GM12875 (cell line): ENCODE data around the gene OR7A5.
"Not testable (repeated sequence)": the region's sequence is repeated elsewhere in the genome, so short reads cannot be mapped to it uniquely, and the experiment has no call there.

ENCODE experiments used
- H3K4me3 ChIP-seq: one replicate; pipeline ENCODE4 v1.5.1; 2011; ENCODE audit warnings: low read depth, low read length, control low read depth
- TF ChIP-seq, protein P1 (sequence below): IDR thresholded peaks from 2 replicates; pipeline ENCODE4 v1.5.1; 2011; ENCODE audit warnings: low read depth, mild to moderate bottlenecking, control low read depth, inconsistent platforms, low read length, moderate library complexity, borderline replicate concordance; ENCODE audit not compliant: insufficient read depth

Gene OR7A5

DNA sequence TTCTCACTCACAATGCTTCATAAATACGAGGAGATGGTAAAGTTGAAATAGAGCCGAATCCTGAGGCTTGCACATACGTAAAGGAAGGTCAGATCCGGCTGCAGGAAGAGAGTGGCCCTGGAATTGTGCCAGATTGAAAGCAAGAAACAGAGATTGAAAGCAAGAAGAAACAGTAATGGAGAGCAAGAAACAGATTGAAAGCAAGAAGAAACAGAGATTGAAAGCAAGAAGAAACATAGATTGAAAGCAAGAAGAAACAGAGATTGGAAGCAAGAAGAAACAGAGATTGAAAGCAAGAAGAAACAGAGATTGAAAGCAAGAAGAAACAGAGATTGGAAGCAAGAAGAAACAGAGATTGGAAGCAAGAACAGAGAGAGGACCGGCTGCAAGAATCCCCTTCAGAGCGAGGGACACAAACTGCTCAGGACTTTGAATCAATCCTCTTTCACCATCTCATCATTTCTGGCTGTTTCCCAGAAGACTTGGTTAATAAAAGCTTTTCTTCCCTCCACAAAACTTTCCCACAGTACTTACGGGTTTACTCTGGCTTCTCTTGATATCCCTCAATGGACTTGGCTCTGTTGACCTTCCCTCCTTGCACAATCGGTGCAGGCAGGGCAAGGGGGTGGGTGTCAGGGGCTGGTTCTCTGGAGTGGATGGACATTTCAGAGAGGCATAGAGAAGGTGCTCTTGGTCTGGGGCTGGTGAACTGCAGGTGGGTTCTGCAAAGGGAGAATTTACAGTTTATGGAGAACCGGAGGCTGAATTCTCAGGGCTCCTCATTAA lies 25.5 kb downstream of the OR7A5 start:
- no peak overlapping the region for H3K4me3 ChIP-seq
- TF ChIP-seq, protein P1, sequence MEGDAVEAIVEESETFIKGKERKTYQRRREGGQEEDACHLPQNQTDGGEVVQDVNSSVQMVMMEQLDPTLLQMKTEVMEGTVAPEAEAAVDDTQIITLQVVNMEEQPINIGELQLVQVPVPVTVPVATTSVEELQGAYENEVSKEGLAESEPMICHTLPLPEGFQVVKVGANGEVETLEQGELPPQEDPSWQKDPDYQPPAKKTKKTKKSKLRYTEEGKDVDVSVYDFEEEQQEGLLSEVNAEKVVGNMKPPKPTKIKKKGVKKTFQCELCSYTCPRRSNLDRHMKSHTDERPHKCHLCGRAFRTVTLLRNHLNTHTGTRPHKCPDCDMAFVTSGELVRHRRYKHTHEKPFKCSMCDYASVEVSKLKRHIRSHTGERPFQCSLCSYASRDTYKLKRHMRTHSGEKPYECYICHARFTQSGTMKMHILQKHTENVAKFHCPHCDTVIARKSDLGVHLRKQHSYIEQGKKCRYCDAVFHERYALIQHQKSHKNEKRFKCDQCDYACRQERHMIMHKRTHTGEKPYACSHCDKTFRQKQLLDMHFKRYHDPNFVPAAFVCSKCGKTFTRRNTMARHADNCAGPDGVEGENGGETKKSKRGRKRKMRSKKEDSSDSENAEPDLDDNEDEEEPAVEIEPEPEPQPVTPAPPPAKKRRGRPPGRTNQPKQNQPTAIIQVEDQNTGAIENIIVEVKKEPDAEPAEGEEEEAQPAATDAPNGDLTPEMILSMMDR: no peak

DNA sequence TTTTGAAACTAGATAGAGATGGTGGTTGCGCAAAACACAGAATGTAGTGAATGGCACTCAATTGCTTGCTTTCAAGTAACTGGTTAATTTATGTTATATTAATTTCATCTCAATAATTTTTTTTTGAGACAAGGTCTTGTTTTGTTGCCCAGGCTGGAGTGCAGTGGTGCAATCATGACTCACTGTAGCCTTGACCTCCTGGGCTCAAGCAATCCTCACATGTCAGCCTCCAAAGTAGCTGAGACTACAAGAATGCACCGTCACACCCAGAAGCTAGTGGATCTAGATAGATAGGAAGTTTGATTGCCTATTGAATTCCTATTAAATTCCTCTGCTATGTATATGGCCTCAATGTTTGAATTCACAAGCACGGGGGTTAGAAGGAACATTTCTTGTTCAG lies 30.2 kb downstream of the OR7A5 start:
- no peak overlapping the region for H3K4me3 ChIP-seq
- TF ChIP-seq, protein P1: no peak

DNA sequence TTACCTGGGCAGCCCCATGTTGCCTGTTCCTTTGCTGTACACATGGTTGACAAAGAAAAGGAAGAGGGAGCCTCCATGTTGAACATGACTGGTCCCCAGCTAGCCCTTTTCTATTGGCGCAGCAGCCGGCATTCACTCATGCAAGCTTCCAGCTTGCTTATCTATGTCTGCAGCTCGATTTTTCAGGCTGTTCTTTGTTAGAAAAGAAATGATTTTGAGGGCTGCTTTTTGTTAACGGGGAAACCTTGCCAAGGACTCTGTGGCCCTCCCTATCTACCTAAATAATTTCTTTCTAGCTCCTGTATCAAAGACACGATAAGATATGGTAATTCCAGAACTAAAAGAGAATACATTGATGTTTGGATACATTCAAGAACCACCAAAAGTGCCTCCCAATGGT lies 36.2 kb downstream of the OR7A5 start:
- TF ChIP-seq, protein P1: no peak
- H3K4me3 ChIP-seq: no peak overlapping the region

DNA sequence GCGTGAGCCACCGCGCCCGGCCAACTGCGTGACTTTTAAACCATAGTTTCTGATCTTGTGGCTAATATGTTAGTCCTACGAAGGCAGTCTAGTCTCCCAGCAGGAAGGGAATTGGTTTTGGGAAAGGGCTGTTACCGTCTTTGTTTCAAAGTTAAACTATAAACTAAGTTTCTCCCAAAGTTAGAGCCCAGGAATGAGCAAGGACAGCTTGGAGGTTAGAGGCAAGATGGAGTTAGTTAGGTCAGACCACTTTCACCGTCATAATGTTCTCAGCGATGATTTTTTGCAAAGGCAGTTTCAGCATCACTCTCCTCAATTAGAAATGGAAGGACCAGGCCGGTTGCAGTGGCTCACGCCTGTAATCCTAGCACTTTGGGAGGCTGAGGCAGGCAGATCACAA lies 39.0 kb downstream of the OR7A5 start:
- H3K4me3 ChIP-seq: no peak overlapping the region
- TF ChIP-seq, protein P1: no peak

DNA sequence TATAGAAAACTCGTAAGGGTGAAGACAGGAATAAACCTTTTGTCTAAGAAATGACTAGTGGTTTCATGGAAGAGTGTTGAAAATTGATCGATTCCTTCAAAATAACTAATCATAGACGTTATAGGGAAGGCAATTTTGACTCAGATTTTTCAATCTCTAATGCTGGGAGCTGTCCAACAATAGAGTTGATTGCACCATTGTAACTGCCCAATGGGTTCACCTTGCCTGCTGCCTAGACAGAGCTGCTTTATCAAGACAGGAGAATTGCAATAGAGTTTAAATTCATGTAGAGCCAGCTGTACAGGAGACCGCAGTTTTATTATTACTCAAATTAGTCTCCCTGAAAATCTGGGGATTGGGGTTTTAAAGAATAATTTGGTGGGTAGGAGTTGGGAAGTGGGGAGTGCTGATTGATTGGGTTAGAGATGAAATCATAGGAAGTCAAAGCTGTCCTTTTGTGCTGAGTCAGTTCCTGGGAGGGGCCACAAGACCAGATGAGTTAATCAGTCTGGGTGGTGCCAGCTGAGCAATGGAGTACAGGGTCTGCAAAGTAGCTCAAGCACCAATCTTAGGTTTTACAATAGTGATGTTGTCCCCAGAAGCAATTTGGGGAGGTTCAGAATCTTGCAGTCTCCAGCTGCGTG lies 39.8 kb downstream of the OR7A5 start:
- H3K4me3 ChIP-seq: no peak overlapping the region
- TF ChIP-seq, protein P1: no peak

DNA sequence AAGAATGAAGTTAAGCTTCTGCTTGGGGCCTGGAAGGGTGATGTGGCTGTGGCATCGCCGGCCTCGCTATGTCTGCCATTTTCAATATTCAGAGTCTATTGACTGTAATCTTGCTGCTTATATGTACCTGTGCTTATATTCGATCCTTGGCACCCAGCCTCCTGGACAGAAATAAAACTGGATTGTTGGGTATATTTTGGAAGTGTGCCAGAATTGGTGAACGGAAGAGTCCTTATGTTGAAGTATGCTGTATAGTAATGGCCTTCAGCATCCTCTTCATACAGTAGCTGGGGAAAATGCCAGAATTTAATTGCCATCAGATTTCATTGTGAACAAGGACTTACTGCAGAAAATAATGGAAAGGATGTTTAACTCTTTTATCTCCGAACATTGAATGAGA lies 42.7 kb downstream of the OR7A5 start:
- not testable (repeated sequence) for H3K4me3 ChIP-seq

DNA sequence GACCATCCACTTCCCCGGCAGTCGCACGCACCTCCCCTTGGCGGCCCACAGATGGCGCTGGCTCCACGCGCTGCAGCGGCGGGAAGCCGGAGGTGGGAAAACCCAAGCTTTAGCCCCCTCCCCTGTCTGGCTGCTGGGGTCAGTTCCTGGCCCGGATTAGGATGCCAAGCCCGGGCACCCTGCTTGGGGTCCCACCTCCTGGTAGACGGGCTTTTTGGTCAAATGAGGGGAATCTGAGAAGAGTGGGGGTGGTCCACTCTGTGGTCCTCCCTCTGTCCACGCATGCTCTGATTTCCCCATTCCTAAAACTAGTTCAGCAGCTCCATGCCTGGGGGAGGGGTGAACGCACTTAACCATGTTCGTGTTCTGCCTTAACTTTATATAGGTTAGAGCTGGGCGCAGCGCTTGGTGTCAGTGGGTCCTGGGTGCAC lies 48.5 kb downstream of the OR7A5 start:
- TF ChIP-seq, protein P1: peak; percentile 95
- no peak overlapping the region for H3K4me3 ChIP-seq

DNA sequence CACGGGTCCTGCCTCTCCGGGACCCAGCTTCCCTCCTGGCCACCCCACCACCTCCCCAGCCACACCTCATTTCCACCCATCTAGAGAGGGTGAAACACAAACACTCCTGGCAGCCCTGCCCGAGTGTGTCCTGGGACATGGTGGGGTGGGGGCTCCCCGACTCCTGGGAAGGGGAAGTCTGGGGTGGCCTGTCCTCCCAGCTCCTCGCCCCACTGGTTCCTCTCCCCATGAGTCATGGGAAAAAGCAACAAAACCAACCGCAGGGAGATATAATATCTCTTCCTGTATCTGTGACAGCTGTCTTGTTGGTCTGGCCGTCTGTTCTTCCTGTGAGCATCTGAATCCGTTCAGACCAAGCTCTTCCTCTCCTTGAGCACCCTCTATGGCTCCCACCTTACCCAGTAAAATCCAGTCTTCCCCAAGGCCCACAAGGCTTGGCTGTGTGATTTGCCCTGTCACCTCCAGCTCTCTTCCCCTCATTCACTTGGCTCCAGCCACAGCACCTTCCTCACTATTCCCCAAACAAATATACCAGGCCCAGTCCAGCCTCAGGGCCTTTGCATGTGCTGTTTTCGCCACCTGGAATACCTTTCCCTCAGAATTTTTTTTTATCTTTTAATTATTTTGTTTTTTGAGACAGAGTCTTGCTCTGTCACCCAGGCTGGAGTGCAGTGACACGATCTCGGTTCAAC lies 49.7 kb downstream of the OR7A5 start:
- H3K4me3 ChIP-seq: not testable (repeated sequence)

DNA sequence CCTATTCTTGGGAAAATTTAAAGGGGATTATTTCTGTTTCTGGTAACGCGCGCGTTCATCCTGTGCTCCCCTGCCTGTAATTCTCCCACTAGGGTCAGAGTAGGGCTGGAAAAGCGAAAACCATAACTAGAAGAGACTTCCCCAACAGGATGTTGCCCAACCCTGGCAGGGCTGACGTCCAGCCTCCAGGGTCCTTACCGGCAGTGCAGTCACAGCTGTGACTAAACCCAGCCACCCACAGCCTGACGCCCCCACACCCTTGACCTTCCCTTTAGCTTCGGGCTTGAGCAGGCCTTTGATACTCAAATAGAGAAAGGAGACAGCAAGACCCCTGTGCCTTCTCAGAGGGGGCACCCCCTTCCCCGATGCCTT lies 50.3 kb downstream of the OR7A5 start:
- H3K4me3 ChIP-seq: not testable (repeated sequence)

DNA sequence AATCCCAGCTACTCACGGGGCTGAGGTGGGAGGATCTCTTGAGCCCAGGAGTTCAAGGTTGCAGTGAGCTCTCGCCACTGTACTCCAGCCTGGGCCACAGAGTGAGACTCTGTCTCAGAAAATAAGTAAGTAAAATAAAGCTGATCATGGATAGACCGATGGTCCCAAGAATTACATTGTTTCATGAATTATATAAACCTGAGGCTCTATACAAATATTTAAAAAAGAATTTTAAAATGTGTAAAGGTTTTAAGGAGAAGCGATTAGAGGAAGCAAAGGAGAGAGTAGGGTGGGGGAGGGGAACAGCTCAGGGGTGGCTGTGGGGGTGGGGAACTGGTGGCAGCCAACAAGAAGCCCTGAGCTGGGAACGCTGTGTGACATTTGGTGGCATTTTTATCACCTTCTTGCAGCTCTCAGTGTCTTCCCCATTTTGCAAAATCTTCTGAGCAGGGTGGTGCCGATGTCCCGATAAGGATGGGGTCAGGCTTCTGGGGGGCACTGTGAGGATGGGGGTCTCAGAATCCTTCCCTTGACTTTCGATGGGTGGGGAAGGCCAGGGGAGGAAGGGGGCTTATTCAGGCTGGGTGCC lies 51.5 kb downstream of the OR7A5 start:
- H3K4me3 ChIP-seq: not testable (repeated sequence)
